ENCODE results near the gene USP34.
"Not testable (repeated sequence)": the region's sequence is repeated elsewhere in the genome, so short reads cannot be mapped to it uniquely, and the experiment has no call there.

The USP34 gene

DNA sequence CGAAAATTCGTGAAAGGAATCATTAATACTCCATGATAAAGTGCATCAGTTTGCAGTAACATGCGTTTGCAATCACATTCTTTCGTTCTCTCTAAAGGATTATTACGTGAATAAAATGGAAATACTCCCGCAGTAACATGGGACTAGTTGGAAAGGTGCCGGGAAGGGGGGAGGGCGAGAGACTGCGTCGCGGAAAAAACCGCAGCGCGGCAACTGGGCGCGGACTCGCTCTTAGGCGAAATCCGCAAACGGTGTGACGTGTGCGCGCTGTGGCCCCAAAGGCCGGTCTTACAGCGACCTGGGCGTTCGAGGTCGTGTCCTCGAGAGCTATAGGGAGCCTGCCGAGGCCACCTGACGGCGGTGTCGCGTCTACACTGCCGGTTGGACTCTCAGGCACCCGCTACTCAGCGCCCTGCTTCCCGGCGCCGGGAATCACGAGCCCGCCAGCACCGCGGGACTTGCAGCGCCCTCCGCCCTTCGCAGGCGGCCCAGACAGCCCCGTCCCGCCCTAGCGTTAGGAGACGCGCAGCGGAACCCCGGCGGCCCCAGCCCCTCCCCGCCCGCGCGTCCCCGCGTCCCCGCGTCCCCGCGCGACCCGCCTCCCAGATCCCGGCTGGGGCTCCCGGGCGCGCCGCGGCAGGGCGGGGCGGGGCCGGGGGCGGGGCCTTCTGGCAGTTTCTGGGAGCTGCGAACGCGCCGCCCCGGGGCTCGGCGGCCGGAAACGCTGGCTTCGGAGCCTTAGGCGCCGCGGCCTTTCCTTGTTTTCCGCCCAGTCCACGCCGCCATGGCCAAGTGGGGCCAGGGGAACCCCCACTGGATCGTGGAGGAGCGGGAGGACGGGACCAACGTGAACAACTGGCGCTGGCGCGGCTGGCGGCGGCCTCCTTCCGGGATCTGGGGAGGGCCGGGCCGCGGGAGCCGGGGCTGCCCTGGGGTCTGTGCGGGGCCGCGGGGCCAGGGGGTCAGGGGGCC is 293.8 kb downstream of the USP34 start:
- peaks cover 39% of the 10 kb centered on the region for H3K36me3 Mint-ChIP-seq (ENCODE audit: low read depth)
- peak overlapping the region; percentile 91 for H3K27ac Mint-ChIP-seq

DNA sequence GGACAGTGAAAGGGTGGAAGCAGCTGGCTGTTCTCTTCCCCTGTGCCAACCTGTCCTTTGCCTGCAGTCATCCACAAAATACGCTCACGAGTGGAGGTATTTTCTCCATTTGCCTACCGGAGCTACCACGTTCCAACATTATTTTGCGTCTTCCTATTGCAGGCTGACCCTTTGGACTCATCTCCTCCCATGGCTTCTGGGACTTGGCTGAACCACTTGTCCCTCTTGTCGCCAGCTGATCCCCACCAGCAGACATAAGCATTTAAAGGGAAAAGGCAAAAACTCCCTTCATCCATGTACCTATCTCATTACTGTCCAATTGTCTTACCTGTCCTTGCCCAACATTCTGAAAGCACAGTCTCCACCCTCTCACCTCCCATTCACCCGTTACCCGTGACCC is 295.9 kb downstream of the USP34 start:
- Mint-ChIP-seq H3K27ac (no peak overlapping the region), H3K4me1 (ENCODE audit: low read depth) (peaks cover 30% of the 10 kb centered on the region), H3K27me3 (ENCODE audit: low read depth) (peaks cover 9% of the 10 kb centered on the region), H3K36me3 (ENCODE audit: low read depth) (peaks cover 21% of the 10 kb centered on the region), H3K4me3 (no peak overlapping the region), H3K9me3 (no peaks in the 10 kb centered on the region)
- DNase-seq (ENCODE audit: low spot score): no peak

More for the DNA sequence above, 293.8 kb downstream of the USP34 start:
- H3K4me3 Mint-ChIP-seq: peak overlapping the region; percentile 87
- peaks cover 47% of the 10 kb centered on the region for H3K4me1 Mint-ChIP-seq (ENCODE audit: low read depth)
- H3K9me3 Mint-ChIP-seq: no peaks in the 10 kb centered on the region
- DNase-seq (ENCODE audit: low spot score): peak; percentile 95
- peaks cover 9% of the 10 kb centered on the region for H3K27me3 Mint-ChIP-seq (ENCODE audit: low read depth)

DNA sequence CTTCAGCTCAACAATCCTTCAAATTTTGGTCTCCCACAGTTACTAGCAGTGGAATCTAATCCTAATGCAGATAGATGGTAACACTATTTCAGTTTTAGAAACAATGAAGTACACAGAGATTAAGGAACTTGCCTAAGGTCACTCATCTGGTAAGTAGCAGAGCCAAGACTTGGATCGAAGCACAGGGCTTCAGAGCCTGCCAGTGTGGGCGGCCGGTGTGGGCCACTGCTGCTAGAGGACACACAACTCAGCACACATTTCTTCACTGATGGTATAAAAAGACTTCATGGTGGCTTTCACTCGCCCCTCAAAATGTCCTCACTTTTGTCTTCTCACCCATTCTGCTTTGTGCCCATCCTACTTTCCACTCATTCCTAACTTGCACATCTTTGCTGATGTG is 297.8 kb downstream of the USP34 start:
- no peak for DNase-seq (ENCODE audit: low spot score)
- no peak overlapping the region for H3K27ac Mint-ChIP-seq
- peaks cover 9% of the 10 kb centered on the region for H3K27me3 Mint-ChIP-seq (ENCODE audit: low read depth)
- H3K4me3 Mint-ChIP-seq: no peak overlapping the region
- H3K9me3 Mint-ChIP-seq: no peaks in the 10 kb centered on the region
- H3K4me1 Mint-ChIP-seq (ENCODE audit: low read depth): peaks cover 11% of the 10 kb centered on the region
- H3K36me3 Mint-ChIP-seq (ENCODE audit: low read depth): peaks cover 2% of the 10 kb centered on the region

DNA sequence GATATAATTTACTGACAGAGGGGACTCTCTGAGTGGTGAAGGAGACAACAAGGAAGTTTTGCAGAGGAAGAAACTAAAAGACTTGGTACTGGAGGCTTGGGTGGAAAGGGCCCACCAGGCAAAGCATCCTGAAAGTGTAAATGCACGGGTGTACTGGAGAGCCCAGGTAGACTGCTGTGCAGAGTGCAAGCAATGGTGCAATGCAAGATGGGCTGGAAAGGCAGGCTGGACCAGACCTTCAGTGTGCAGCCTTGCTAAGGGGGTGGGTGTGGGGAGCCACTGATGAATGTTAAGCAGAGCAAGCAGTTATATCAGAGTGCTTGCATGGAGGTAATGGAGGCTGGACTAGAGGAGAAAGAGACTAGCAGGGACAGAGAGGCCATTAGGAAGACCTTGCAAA is 298.2 kb downstream of the USP34 start:
- DNase-seq (ENCODE audit: low spot score): no peak
- H3K27ac Mint-ChIP-seq: no peak overlapping the region
- no peaks in the 10 kb centered on the region for H3K9me3 Mint-ChIP-seq
- peaks cover 9% of the 10 kb centered on the region for H3K4me1 Mint-ChIP-seq (ENCODE audit: low read depth)
- H3K4me3 Mint-ChIP-seq: no peak overlapping the region
- H3K27me3 Mint-ChIP-seq (ENCODE audit: low read depth): peaks cover 9% of the 10 kb centered on the region
- peaks cover under 1% of the 10 kb centered on the region for H3K36me3 Mint-ChIP-seq (ENCODE audit: low read depth)

DNA sequence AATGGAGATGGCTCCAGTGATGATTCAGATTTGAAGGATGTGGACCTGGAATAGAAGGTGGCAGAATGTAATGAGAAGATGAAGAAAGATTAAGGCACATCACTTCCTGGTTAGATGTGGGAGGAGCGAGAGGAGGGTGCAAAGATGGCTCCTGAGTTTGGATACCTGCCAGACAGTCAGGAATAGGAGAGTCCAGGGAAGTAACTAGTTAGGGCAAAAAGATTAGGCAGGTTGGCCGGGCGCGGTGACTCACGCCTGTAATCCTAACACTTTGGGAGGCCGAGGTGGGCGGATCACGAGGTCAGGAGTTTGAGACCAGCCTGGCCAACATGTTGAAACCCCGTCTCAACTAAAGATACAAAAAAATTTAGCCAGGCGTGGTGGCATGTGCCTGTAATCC is 303.3 kb downstream of the USP34 start:
- no peak overlapping the region for H3K27ac Mint-ChIP-seq
- H3K27me3 Mint-ChIP-seq (ENCODE audit: low read depth): no peaks in the 10 kb centered on the region
- DNase-seq (ENCODE audit: low spot score): no peak
- H3K9me3 Mint-ChIP-seq: no peaks in the 10 kb centered on the region
- peaks cover 21% of the 10 kb centered on the region for H3K36me3 Mint-ChIP-seq (ENCODE audit: low read depth)
- H3K4me3 Mint-ChIP-seq: no peak overlapping the region
- H3K4me1 Mint-ChIP-seq (ENCODE audit: low read depth): peaks cover 4% of the 10 kb centered on the region

DNA sequence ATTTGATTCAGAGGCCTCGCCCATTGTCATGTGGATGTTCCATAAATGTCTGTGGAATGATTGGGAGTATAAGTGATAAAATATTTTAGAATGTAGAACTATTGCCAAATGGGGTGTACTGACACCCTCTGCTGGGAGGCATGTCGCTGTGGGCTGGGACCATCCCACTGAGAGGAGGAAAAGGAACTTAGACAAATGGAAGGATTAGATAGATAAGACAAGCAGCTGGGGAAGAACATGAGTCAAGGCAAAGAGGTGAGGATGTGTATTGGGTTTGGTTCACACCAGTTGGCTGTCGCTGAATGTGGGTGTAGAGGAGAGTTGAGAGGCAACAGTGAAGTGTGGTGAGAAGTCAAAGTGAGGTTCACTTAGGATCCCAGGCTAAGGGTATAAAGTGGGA is 304.9 kb downstream of the USP34 start:
- Mint-ChIP-seq H3K4me1 (ENCODE audit: low read depth) (peaks cover 4% of the 10 kb centered on the region), H3K27ac (no peak overlapping the region), H3K27me3 (ENCODE audit: low read depth) (no peaks in the 10 kb centered on the region), H3K9me3 (no peaks in the 10 kb centered on the region), H3K4me3 (no peak overlapping the region), H3K36me3 (ENCODE audit: low read depth) (peaks cover 26% of the 10 kb centered on the region)
- DNase-seq (ENCODE audit: low spot score): no peak

DNA sequence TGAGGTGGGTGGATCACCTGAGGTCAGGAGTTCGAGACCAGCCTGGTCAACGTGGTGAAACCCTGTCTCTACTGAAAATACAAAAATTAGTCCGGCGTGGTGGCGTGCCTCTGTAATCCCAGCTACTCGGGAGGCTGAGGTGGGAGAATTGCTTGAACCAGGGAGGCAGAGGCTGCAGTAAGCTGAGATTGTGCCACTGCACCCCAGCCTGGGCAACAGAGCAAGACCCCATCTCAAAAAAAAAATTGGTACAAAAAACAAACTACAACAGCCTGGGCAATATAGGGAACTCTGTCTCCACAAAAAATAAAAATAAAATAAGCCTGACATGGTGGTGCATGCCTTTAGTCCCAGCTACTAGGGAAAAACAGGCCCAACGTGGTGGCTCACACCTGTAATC is 305.8 kb downstream of the USP34 start:
- H3K4me3 Mint-ChIP-seq; H3K4me1 Mint-ChIP-seq (ENCODE audit: low read depth); H3K27me3 Mint-ChIP-seq (ENCODE audit: low read depth); H3K9me3 Mint-ChIP-seq; H3K27ac Mint-ChIP-seq; DNase-seq (ENCODE audit: low spot score): not testable (repeated sequence)
- peaks cover 30% of the 10 kb centered on the region for H3K36me3 Mint-ChIP-seq (ENCODE audit: low read depth)

DNA sequence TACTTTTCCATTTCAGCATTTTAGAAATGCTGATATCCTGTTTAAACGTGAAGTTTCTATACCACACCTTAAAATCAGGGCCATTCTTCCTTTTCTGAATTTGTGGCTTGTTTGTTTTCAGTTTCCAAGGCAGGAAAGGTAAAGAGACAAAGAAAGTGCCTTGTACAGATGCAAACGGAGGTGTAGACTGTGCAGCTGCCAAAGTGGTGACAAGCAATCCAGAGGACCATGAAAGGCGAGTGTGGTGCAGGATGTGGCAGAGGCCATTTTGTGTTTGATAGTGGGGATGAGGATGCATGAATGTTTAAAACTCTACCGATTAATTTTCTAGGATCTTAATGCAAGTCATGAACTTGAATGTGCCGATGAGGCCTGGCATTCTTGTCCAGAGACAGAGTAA is 308.2 kb downstream of the USP34 start:
- Mint-ChIP-seq H3K27me3 (ENCODE audit: low read depth) (no peaks in the 10 kb centered on the region), H3K27ac (peak overlapping the region; percentile 62), H3K9me3 (peaks cover 8% of the 10 kb centered on the region), H3K36me3 (ENCODE audit: low read depth) (peaks cover 43% of the 10 kb centered on the region), H3K4me1 (ENCODE audit: low read depth) (peaks cover 7% of the 10 kb centered on the region), H3K4me3 (no peak overlapping the region)
- no peak for DNase-seq (ENCODE audit: low spot score)

DNA sequence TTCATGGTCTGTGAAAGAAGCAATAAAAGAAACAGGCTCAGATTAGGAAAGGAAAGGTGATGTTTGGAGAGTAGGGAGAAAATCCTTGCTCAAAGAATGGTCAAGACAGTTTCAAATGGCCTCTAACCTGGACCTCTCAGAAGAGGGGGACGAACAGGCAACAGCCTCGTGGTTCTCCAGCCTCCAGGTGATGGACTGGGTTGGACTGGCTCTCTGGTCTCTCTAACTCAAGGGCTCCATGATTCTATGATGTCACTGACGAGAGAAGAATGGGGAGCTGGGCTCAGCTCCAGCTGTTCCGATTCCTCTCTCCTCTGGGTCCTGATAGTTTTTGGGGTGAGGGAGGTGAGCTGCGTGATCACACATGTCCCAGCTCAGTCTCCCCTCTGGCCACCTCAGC is 309.0 kb downstream of the USP34 start, which contains the start of gene C2orf74:
Gene C2orf74, plus strand, starts transcription at position 301 of the 400 bp plus-strand sequence. CDS start 327 bp downstream, outside the sequence.
- H3K27me3 Mint-ChIP-seq (ENCODE audit: low read depth): no peaks in the 10 kb centered on the region
- H3K27ac Mint-ChIP-seq: peak within 1 kb of the TSS; percentile 62
- H3K9me3 Mint-ChIP-seq: peaks cover 8% of the 10 kb centered on the region
- no peak for DNase-seq (ENCODE audit: low spot score)
- no peak within 1 kb of the TSS for H3K4me3 Mint-ChIP-seq
- peaks cover 7% of the 10 kb centered on the region for H3K4me1 Mint-ChIP-seq (ENCODE audit: low read depth)
- peaks cover 46% of the 10 kb centered on the region for H3K36me3 Mint-ChIP-seq (ENCODE audit: low read depth)

DNA sequence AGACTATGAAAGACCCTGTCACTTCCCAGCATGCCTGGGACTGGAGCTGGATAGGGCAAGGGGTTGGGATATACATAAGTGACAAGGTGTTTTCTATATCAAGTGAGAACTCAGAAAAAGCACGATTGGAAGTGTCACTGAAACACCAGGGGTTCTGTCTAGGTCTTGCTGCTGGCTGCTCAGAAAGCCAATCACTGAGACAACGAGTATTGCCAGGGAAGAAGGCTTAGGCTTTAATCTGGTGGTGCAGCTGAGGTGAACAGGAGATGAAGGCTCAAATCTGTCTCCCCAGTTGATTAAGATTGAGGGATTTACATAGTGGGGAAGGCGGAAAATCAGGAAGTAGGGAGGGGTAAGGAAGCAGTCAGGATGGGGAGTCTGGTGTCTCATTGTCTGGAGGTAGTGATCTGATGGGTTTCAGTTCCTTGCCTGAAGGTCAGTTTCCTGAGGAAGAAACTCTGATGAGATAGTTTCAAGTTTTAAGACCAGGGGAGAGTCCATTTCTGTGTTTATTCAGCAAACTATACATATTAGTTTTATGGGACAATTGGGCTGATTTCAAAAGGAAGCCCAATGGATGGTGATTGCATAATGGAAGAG is 312.4 kb downstream of the USP34 start:
- peaks cover 7% of the 10 kb centered on the region for H3K4me1 Mint-ChIP-seq (ENCODE audit: low read depth)
- H3K36me3 Mint-ChIP-seq (ENCODE audit: low read depth): peaks cover 30% of the 10 kb centered on the region
- no peak overlapping the region for H3K27ac Mint-ChIP-seq
- H3K27me3 Mint-ChIP-seq (ENCODE audit: low read depth): no peaks in the 10 kb centered on the region
- no peak for DNase-seq (ENCODE audit: low spot score)
- H3K4me3 Mint-ChIP-seq: no peak overlapping the region
- H3K9me3 Mint-ChIP-seq: peaks cover 8% of the 10 kb centered on the region

DNA sequence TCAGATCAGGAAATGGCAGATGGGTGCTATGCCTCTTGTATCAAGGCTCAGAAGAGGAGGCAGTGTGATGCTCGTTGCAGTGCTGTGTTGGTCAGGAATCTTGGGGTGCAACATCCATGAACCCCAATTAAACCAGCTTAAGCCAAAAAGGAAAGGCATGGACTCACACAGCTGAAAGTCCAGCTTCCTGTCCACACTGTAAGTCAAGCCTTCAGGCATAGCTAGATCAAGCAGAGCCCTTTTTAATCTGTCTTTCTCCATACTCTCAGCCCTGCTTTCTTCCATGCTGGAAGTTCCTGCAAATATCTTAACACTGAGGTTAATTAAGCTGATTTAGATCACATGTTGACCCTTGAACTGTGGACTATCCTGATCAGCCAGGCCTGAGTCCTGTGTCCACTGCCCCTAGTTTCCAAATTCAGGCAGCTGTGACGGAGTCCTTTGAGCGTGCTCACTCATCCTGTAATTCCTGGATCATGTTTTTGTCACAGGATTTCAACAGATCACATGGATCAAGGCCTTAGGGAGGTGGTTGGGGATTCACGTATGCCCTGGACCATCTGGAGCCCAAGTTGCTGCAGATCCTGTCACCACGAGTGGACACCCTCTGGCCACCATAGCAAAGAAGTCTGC is 313.4 kb downstream of the USP34 start:
- Mint-ChIP-seq H3K9me3 (peaks cover 8% of the 10 kb centered on the region), H3K36me3 (ENCODE audit: low read depth) (peaks cover 25% of the 10 kb centered on the region), H3K27ac (no peak overlapping the region), H3K4me1 (ENCODE audit: low read depth) (peaks cover 3% of the 10 kb centered on the region), H3K27me3 (ENCODE audit: low read depth) (no peaks in the 10 kb centered on the region), H3K4me3 (no peak overlapping the region)
- DNase-seq (ENCODE audit: low spot score): no peak

DNA sequence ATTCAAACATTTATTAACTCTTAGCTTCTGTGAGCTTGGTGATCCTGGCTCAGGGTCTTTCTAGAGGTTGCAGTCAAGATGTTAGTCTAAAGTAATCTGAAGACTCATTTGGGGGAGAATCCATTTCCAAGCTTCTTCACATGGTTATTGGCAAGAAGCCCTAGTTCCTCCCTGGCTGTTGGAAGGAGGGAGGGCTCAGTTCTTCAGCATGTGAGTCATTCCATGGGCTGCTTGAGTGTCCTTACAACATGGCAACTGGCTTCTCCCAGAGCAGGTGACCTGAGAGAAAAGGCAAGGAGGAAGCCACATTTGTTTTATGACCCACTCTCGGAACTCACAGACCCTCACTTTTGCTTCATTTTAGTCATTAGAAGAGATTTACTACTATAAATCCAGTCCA is 319.5 kb downstream of the USP34 start:
- Mint-ChIP-seq H3K4me3 (no peak overlapping the region), H3K4me1 (ENCODE audit: low read depth) (peaks cover 2% of the 10 kb centered on the region), H3K9me3 (no peaks in the 10 kb centered on the region), H3K27ac (no peak overlapping the region), H3K36me3 (ENCODE audit: low read depth) (peaks cover 17% of the 10 kb centered on the region), H3K27me3 (ENCODE audit: low read depth) (no peaks in the 10 kb centered on the region)
- no peak for DNase-seq (ENCODE audit: low spot score)

DNA sequence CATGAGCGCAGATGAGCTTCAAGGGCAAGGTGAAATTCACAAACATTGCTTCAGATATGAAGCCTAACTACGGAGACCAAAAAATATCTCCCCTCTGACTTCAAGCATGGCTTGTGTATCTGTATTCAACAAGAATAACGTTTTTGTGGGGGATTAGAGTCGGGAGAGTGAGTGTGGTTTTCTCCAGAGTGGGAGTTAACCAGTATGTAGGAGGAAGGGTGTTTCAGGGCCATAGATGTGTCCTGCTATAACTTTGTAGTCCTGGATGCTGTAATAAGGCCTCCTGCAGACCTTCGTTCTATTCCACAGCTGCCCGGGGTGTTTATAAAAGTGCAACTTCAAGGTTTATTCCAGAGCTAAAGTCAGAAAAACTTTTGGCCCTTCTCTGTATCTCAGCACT is 321.8 kb downstream of the USP34 start:
- Mint-ChIP-seq H3K27me3 (ENCODE audit: low read depth) (peaks cover 2% of the 10 kb centered on the region), H3K36me3 (ENCODE audit: low read depth) (peaks cover 22% of the 10 kb centered on the region), H3K9me3 (no peaks in the 10 kb centered on the region), H3K4me3 (no peak overlapping the region), H3K27ac (no peak overlapping the region), H3K4me1 (ENCODE audit: low read depth) (peaks cover 7% of the 10 kb centered on the region)
- DNase-seq (ENCODE audit: low spot score): no peak

DNA sequence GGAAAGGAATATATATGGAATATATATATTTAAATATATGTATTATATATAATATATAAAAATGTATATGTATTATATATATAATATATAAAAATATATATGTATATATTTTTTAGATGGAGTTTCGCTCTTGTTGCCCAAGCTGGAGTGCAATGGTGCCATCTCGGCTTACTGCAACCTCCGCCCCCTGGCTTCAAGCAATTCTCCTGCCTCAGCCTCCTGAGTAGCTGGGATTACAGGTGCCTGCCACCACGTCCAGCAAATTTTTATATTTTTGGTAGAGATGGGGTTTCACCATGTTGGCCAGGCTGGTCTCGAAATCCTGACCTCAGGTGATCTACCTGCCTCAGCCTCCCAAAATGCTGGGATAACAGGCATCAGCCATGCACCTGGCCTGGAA is 322.8 kb downstream of the USP34 start:
- not testable (repeated sequence) for H3K4me1 Mint-ChIP-seq (ENCODE audit: low read depth); DNase-seq (ENCODE audit: low spot score); H3K27ac Mint-ChIP-seq; H3K9me3 Mint-ChIP-seq; H3K27me3 Mint-ChIP-seq (ENCODE audit: low read depth); H3K4me3 Mint-ChIP-seq
- H3K36me3 Mint-ChIP-seq (ENCODE audit: low read depth): peaks cover 22% of the 10 kb centered on the region
